Immature natural killer cell (primary cell): ENCODE results near the gene BET1L. TPM values are rescaled to one million over a fixed set of nuclear protein-coding genes. Genes with fewer than 3 reads are reported as not detected.
"Not testable (repeated sequence)": the region's sequence is repeated elsewhere in the genome, so short reads cannot be mapped to it uniquely, and the experiment has no call there.

Source experiments
- DNase-seq, 3 donors: peaks; one replicate each; pipeline ENCODE4 v3.0.0; 2022; ENCODE audit warnings: mixed read lengths in 1 of 3
- H3K27ac Mint-ChIP-seq, 6 donors: one replicate each; pipeline ENCODE4 v1.8.0; 2020; ENCODE audit warnings: mixed read lengths in 6 of 6, mild to moderate bottlenecking in 5 of 6, inconsistent platforms in 4 of 6, moderate library complexity in 3 of 6
- H3K27me3 Mint-ChIP-seq, 3 donors: one replicate each; pipeline ENCODE4 v1.8.0; 2020 to 2021; ENCODE audit warnings: low read depth in 3 of 3, mild to moderate bottlenecking in 3 of 3, mixed read lengths in 3 of 3, moderate library complexity in 3 of 3, inconsistent platforms in 1 of 3
- H3K36me3 Mint-ChIP-seq, 3 donors: one replicate each; pipeline ENCODE4 v1.8.0; 2020; ENCODE audit warnings: mixed read lengths in 3 of 3, inconsistent platforms in 2 of 3, mild to moderate bottlenecking in 2 of 3
- H3K4me1 Mint-ChIP-seq, 2 donors: one replicate each; pipeline ENCODE4 v1.8.0; 2020; ENCODE audit warnings: inconsistent platforms in 2 of 2, mild to moderate bottlenecking in 2 of 2, mixed read lengths in 2 of 2, moderate library complexity in 1 of 2
- H3K4me3 Mint-ChIP-seq, 5 donors: one replicate each; pipeline ENCODE4 v1.8.0; 2020; ENCODE audit warnings: mild to moderate bottlenecking in 5 of 5, mixed read lengths in 5 of 5, inconsistent platforms in 3 of 5, moderate library complexity in 3 of 5
- H3K9me3 Mint-ChIP-seq, 6 donors: one replicate each; pipeline ENCODE4 v1.8.0; 2020; ENCODE audit warnings: mild to moderate bottlenecking in 6 of 6, mixed read lengths in 6 of 6, inconsistent platforms in 4 of 6, moderate library complexity in 3 of 6
- polyA plus RNA-seq, 3 donors: library from polyadenylated mRNA; unstranded; fragments of 300-500 nt; fragmentation: Illumina TruSeq; gene quantifications; one replicate each; pipeline ENCODE4 v1.2.3, GENCODE V29; 2021

BET1L gene
- polyA plus RNA-seq, 3 donors from 2014 or later = 12.1 to 39.5 (median 24.6) TPM

DNA sequence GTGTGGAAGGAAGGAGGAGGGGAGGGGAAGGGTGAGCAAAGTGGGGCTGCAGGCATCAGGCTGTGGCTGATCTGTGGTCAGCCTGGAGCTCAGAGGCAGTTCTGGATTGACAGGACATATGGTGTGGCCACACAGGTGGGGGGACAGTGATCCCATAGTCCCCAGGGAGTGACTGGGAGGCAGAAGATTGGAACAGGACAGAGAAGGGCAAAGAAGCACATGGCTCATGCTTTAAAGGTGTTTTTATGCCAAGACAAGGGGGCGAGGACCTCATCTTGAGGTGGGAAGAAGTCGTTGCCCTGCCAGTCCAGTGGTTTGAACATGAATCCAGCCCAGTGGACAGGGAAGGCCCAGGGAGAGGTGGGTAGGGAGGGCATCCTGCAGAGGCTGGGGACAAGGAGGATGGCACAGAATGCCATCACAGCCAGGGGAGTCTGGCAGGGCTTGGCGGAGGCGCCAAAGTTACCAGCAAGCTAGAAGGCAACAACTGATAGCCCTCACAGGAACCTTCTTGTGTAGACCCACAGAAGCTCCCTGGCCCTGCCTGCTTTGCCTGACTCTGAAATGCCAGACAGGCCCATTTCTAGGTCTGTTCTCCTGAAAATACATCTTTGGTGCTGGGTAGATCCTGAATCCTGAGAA is 3.1 kb downstream of the BET1L start:
- Mint-ChIP-seq H3K4me1 (peaks cover 41 to 49% of the 10 kb centered on the region in 2 donors), H3K27me3 (peaks cover 17 to 26% (median 21%) of the 10 kb centered on the region in 3 donors), H3K9me3 (no peaks in the 10 kb centered on the region), H3K4me3 (peak overlapping the region in 2 of 5 donors; percentile 18 to 57), H3K36me3 (peaks cover 0 to 8% (median 0%) of the 10 kb centered on the region in 3 donors), H3K27ac (peak overlapping the region in 5 of 6 donors; percentile 39 to 79 (median 56))
- no peak for DNase-seq

GRCh38 chr11:203056-203944 is 3.9 kb downstream of the BET1L start:
- Mint-ChIP-seq H3K27me3 (peaks cover 15 to 22% (median 18%) of the 10 kb centered on the region in 3 donors), H3K4me1 (peaks cover 41 to 46% of the 10 kb centered on the region in 2 donors), H3K27ac (peak overlapping the region in 2 of 6 donors; percentile 32 to 79), H3K36me3 (peaks cover 0 to 8% (median 0%) of the 10 kb centered on the region in 3 donors), H3K4me3 (no peak overlapping the region), H3K9me3 (no peaks in the 10 kb centered on the region)
- DNase-seq = no peak

GRCh38 chr11:202490-202889 is 4.7 kb downstream of the BET1L start:
- Mint-ChIP-seq H3K4me3 (no peak overlapping the region), H3K36me3 (peaks cover 0 to 8% (median 0%) of the 10 kb centered on the region in 3 donors), H3K27ac (peak overlapping the region in 4 of 6 donors; percentile 13 to 73 (median 45)), H3K9me3 (no peaks in the 10 kb centered on the region), H3K27me3 (peaks cover 7 to 15% (median 10%) of the 10 kb centered on the region in 3 donors), H3K4me1 (peaks cover 37 to 39% of the 10 kb centered on the region in 2 donors)
- DNase-seq = no peak

DNA sequence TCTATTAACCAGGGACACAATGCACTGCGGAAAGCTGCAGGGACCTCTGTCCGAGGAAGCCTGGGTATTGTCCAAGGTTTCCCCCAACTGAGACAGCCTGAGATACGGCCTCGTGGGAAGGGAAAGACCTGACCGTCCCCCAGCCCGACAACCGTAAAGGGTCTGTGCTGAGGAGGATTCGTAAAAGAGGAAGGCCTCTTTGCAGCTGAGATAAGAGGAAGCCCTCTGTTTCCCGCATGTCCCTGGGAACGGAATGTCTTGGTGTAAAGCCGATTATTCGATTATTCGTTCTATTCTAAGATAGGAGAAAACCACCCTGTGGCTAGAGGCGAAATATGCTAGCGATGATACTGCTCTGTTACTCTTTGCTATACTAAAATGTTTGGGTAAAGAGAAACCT is 5.2 kb downstream of the BET1L start:
- Mint-ChIP-seq H3K36me3 (peaks cover 0 to 8% (median 0%) of the 10 kb centered on the region in 3 donors), H3K4me3 (no peak overlapping the region), H3K9me3 (no peaks in the 10 kb centered on the region), H3K27me3 (peaks cover 3 to 10% (median 6%) of the 10 kb centered on the region in 3 donors), H3K27ac (peak overlapping the region in 2 of 6 donors; percentile 13 to 58), H3K4me1 (peaks cover 34 to 35% of the 10 kb centered on the region in 2 donors)
- no peak for DNase-seq

GRCh38 chr11:200224-201003 is 6.8 kb downstream of the BET1L start:
- Mint-ChIP-seq H3K4me1 (peaks cover 21% of the 10 kb centered on the region in 2 donors), H3K36me3 (peaks cover 0 to 8% (median 0%) of the 10 kb centered on the region in 3 donors), H3K27me3 (peaks cover 0 to 3% (median 1%) of the 10 kb centered on the region in 3 donors), H3K4me3 (no peak overlapping the region), H3K9me3 (no peaks in the 10 kb centered on the region), H3K27ac (no peak overlapping the region)
- DNase-seq = no peak

GRCh38 chr11:199782-200181 is 7.4 kb downstream of the BET1L start:
- H3K9me3 Mint-ChIP-seq = no peaks in the 10 kb centered on the region

GRCh38 chr11:199004-199581 is 8.1 kb downstream of the BET1L start:
- peaks cover 0 to 3% (median 1%) of the 10 kb centered on the region in 3 donors for H3K27me3 Mint-ChIP-seq
- no peak overlapping the region for H3K4me3 Mint-ChIP-seq
- no peak for DNase-seq
- no peaks in the 10 kb centered on the region for H3K9me3 Mint-ChIP-seq
- peaks cover 13 to 16% of the 10 kb centered on the region in 2 donors for H3K4me1 Mint-ChIP-seq
- H3K36me3 Mint-ChIP-seq = peaks cover 0 to 5% (median 0%) of the 10 kb centered on the region in 3 donors
- H3K27ac Mint-ChIP-seq = no peak overlapping the region

More at GRCh38 chr11:199782-200181, 7.4 kb downstream of the BET1L start:
- DNase-seq = no peak
- H3K4me3 Mint-ChIP-seq = no peak overlapping the region
- H3K4me1 Mint-ChIP-seq = peaks cover 19% of the 10 kb centered on the region in 2 donors
- peaks cover 0 to 8% (median 0%) of the 10 kb centered on the region in 3 donors for H3K36me3 Mint-ChIP-seq
- H3K27ac Mint-ChIP-seq = no peak overlapping the region
- H3K27me3 Mint-ChIP-seq = peaks cover 0 to 3% (median 1%) of the 10 kb centered on the region in 3 donors

- no peak for DNase-seq
- peaks cover 0 to 2% (median 0%) of the 10 kb centered on the region in 3 donors for H3K36me3 Mint-ChIP-seq
- no peak overlapping the region for H3K4me3 Mint-ChIP-seq
- H3K27me3 Mint-ChIP-seq = peaks cover 0 to 3% (median 0%) of the 10 kb centered on the region in 3 donors
- H3K9me3 Mint-ChIP-seq = no peaks in the 10 kb centered on the region
- H3K27ac Mint-ChIP-seq = peak overlapping the region in 2 of 6 donors; percentile 30 to 67
- peaks cover 6 to 12% of the 10 kb centered on the region in 2 donors for H3K4me1 Mint-ChIP-seq
Measured at GRCh38 chr11:198236-198806, 8.9 kb downstream of the BET1L start.

- Mint-ChIP-seq H3K9me3 (no peaks in the 10 kb centered on the region), H3K4me3 (no peak overlapping the region), H3K27ac (peak overlapping the region in 1 of 6 donors; percentile 30), H3K27me3 (peaks cover 0 to 3% (median 0%) of the 10 kb centered on the region in 3 donors), H3K36me3 (no peaks in the 10 kb centered on the region), H3K4me1 (peaks cover under 1 to 7% of the 10 kb centered on the region in 2 donors)
- no peak for DNase-seq
Measured at GRCh38 chr11:197741-198235, 9.4 kb downstream of the BET1L start.

DNA sequence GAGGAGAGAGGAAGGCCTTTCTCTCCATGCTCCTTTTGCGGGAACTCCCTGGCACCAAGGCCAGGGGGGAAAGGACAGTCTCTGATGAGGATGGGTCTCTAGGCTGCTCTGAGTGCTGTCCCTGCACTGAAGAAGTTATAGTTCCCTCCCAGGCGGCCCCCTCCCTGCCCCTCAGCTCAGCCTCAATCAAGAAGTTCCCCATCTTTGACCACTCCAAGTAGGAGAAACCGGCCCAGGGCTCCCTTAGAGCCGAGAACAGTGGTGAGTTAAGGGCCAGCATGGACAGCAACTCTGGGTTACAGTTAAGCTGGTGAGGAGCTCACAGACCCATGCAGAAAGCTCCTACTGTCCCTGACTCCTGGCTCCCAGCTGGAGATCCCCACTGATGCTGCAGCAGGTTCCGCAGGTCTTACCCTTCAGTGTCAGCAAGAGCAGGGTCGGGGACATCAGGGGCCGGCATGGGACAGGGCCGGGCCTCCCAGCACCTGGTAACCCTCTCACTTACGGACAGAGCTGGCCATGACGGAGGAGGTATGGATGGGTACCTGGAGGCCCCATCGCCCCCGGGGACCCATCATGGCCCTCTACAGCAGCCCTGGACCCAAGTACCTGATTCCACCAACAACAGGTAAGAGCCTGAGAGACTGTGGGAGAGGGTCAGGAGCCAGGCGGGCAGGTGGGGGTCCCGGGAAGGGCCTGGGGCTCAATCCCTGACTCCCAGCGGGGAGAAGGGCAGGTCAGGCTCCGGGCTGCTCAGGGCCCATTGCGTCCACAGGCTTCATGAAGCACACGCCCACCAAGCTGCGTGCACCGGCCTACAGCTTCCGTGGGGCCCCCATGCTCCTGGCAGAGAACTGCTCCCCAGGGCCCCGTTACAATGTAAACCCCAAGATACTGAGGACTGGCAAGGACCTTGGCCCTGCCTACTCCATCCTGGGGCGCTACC is 10.1 kb downstream of the BET1L start:
- peaks cover 2 to 5% of the 10 kb centered on the region in 2 donors for H3K4me1 Mint-ChIP-seq
- no peaks in the 10 kb centered on the region for H3K9me3 Mint-ChIP-seq
- H3K27me3 Mint-ChIP-seq = peaks cover 0 to 2% (median 0%) of the 10 kb centered on the region in 3 donors
- no peak overlapping the region for H3K27ac Mint-ChIP-seq
- H3K4me3 Mint-ChIP-seq = no peak overlapping the region
- no peak for DNase-seq
- H3K36me3 Mint-ChIP-seq = no peaks in the 10 kb centered on the region

- H3K27me3 Mint-ChIP-seq, DNase-seq, H3K36me3 Mint-ChIP-seq, H3K9me3 Mint-ChIP-seq, H3K27ac Mint-ChIP-seq, H3K4me3 Mint-ChIP-seq: not testable (repeated sequence)
- H3K4me1 Mint-ChIP-seq = peaks cover 9 to 10% of the 10 kb centered on the region in 2 donors
Measured at GRCh38 chr11:193481-193880, 13.7 kb downstream of the BET1L start.

DNA sequence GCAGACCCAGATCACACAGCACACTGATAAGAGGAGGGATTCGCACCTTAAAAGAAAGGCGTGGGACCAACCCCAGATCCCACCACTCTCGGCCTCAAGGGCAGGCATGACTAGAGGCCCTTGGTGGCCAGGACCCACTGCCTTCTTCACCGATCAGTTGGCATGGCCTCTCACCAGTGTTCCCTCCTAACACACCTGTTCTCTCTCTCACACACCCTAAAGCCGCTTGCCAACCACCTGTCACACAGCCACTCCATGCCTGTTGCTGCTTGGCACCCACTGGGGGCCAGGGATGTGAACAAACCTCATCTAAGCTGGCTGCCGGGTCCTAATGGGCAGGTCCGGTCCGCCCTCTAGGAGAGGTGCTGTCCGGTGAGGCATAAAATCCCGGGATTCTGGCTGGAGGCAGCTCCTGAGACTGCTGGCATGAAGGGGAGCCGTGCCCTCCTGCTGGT is 14.5 kb downstream of the BET1L start, which contains the start of gene SCGB1C1:
Gene SCGB1C1 (plus strand): TSS at position 405 of the 455 bp plus-strand sequence. CDS start 22 bp downstream, at position 427.
- peaks cover 9 to 10% of the 10 kb centered on the region in 2 donors for H3K4me1 Mint-ChIP-seq
- not testable (repeated sequence) for H3K27me3 Mint-ChIP-seq, DNase-seq, H3K9me3 Mint-ChIP-seq, H3K36me3 Mint-ChIP-seq
- H3K27ac Mint-ChIP-seq = peak within 1 kb of the TSS in 3 of 6 donors; percentile 54 to 74 (median 60)
- H3K4me3 Mint-ChIP-seq = peak within 1 kb of the TSS in 2 of 5 donors; percentile 59 to 65
